Loucy (cell line): ENCODE measurements around the gene CCDC149.

Experiments
- H2AFZ ChIP-seq: fragments of 200-600 bp; sonication (generic); 2 replicates; pipeline ENCODE4 v1.6.0; 2016; ENCODE audit warnings: antibody characterized with exemption, mild to moderate bottlenecking, low read length, moderate library complexity
- H3F3A ChIP-seq: fragments of 200-600 bp; 2 replicates; pipeline ENCODE4 v1.6.0; 2016; ENCODE audit warnings: antibody characterized with exemption, low read depth, mild to moderate bottlenecking
- H3K27me3 ChIP-seq: fragments of 200-600 bp; sonication (generic); 2 replicates; pipeline ENCODE4 v1.6.1; 2014; ENCODE audit warnings: low read length, mild to moderate bottlenecking; ENCODE audit not compliant: insufficient read depth, poor library complexity, severe bottlenecking
- H3K36me3 ChIP-seq: fragments of 200-600 bp; sonication (generic); 2 replicates; pipeline ENCODE4 v1.6.1; 2016; ENCODE audit warnings: low read length; ENCODE audit not compliant: insufficient read depth
- H3K4me1 ChIP-seq: fragments of 200-600 bp; sonication (generic); 2 replicates; pipeline ENCODE4 v1.5.1; 2014; ENCODE audit warnings: low read length, mild to moderate bottlenecking; ENCODE audit not compliant: insufficient read depth, poor library complexity, severe bottlenecking
- H3K4me2 ChIP-seq: fragments of 200-600 bp; sonication (generic); 2 replicates; pipeline ENCODE4 v1.6.0; 2014; ENCODE audit warnings: antibody characterized with exemption, low read length, low read depth, mild to moderate bottlenecking; ENCODE audit not compliant: poor library complexity, severe bottlenecking
- H3K4me3 ChIP-seq: fragments of 200-600 bp; sonication (generic); 2 replicates; pipeline ENCODE4 v1.5.1; 2014; ENCODE audit warnings: low read length, mild to moderate bottlenecking, mixed read lengths; ENCODE audit not compliant: poor library complexity, severe bottlenecking
- H3K79me2 ChIP-seq: fragments of 200-600 bp; sonication (generic); 2 replicates; pipeline ENCODE4 v1.6.1; 2014; ENCODE audit warnings: low read length; ENCODE audit not compliant: insufficient read depth
- H3K9ac ChIP-seq: fragments of 200-600 bp; sonication (generic); 2 replicates; pipeline ENCODE4 v1.6.0; 2014; ENCODE audit warnings: mild to moderate bottlenecking, low read depth, low read length, moderate library complexity; ENCODE audit not compliant: poor library complexity, severe bottlenecking
- H3K9me2 ChIP-seq: fragments of 200-600 bp; sonication (generic); replicated peaks from 2 replicates; pipeline ENCODE4 v1.6.1; 2016; ENCODE audit warnings: low read depth, low read length, mixed read lengths
- H3K9me3 ChIP-seq: fragments of 200-600 bp; sonication (generic); 2 replicates; pipeline ENCODE4 v1.6.1; 2014; ENCODE audit warnings: mild to moderate bottlenecking, antibody characterized with exemption, low read length, low read depth; ENCODE audit not compliant: insufficient read depth
- H4K20me1 ChIP-seq: fragments of 200-600 bp; sonication (generic); 2 replicates; pipeline ENCODE4 v1.6.0; 2014; ENCODE audit warnings: antibody characterized with exemption, low read length, mild to moderate bottlenecking; ENCODE audit not compliant: insufficient read depth, poor library complexity, severe bottlenecking
- CTCF ChIP-seq: fragments of 200-600 bp; sonication (generic); conservative IDR thresholded peaks from 2 replicates; pipeline ENCODE4 v1.5.1; 2014; ENCODE audit warnings: mild to moderate bottlenecking, antibody characterized with exemption, low read length
- EZH2phosphoT487 ChIP-seq: fragments of 200-600 bp; IDR thresholded peaks from 2 replicates; pipeline ENCODE4 v1.6.1; 2018; ENCODE audit warnings: antibody characterized with exemption, mild to moderate bottlenecking, moderate library complexity, borderline replicate concordance

CCDC149 gene

GRCh38 chr4:24917076-24917856, 4.4 kb upstream of the CCDC149 start:
- H3K9me3 ChIP-seq = no peaks in the 10 kb centered on the region
- no peaks in the 10 kb centered on the region for H3K36me3 ChIP-seq
- no peak overlapping the region for H2AFZ ChIP-seq
- H3K4me3 ChIP-seq = no peak overlapping the region
- no peaks in the 10 kb centered on the region for H3K27me3 ChIP-seq
- no peaks in the 10 kb centered on the region for H3K4me1 ChIP-seq
- no peak for TF ChIP-seq EZH2phosphoT487
- no peak for TF ChIP-seq CTCF
- no peaks in the 10 kb centered on the region for H3K9me2 ChIP-seq
- H3K9ac ChIP-seq = no peak overlapping the region
- no peaks in the 10 kb centered on the region for H3F3A ChIP-seq
- no peak overlapping the region for H3K4me2 ChIP-seq
- no peaks in the 10 kb centered on the region for H4K20me1 ChIP-seq
- H3K79me2 ChIP-seq = no peaks in the 10 kb centered on the region

DNA sequence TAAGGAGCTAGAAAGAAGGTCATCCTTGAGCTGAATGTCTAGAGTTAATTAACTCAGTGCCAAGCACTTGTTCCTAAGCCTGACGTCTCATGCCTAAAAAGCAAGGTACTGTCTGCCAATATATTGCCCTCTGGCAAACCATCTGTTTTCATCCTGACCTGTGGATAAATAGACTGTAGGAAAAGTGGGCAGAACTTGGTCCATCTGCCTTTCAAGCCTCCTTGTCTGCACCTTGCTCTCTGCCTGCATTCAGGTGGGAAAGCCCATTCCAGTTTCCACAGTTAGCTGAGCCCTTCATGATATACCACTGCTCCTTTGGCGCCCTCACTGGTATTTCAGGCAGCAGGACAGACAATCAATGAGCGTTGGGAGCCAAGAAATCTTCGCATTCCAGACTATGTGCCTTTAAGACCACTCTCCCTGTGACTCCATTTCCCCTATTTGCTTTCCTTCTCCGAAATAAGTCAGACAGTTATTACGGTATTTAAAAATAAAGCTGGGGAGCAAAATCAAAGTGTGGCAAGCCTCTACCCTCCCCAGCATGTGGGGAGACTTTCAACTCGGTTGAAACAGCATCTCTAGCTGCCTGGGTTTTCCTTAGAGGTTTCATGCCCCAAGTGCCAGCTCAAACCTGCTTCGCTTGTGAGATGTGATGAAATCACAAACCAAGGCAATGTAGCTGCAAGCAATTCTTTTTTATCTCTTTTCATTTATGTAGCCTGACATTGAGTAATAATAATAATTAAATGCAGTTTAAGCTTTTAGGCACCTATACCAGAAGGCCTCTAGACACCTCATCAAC, 2.5 kb upstream of the CCDC149 start:
- Histone ChIP-seq H3K9ac (no peak overlapping the region), H3K9me3 (peaks cover under 1% of the 10 kb centered on the region; the same call in 1 of the 2 replicates), H3K4me2 (no peak overlapping the region)

GRCh38 chr4:24914460-24914859, 1.6 kb upstream of the CCDC149 start:
- no peaks in the 10 kb centered on the region for H4K20me1 ChIP-seq

More for the DNA sequence above, 2.5 kb upstream of the CCDC149 start:
- H3F3A ChIP-seq = no peaks in the 10 kb centered on the region
- no peaks in the 10 kb centered on the region for H3K9me2 ChIP-seq
- H3K36me3 ChIP-seq = no peaks in the 10 kb centered on the region
- H3K4me3 ChIP-seq = no peak overlapping the region
- TF ChIP-seq CTCF = no peak
- no peak for TF ChIP-seq EZH2phosphoT487
- no peak overlapping the region for H2AFZ ChIP-seq
- H3K4me1 ChIP-seq = no peaks in the 10 kb centered on the region
- H3K27me3 ChIP-seq = no peaks in the 10 kb centered on the region
- no peaks in the 10 kb centered on the region for H3K79me2 ChIP-seq
- no peaks in the 10 kb centered on the region for H4K20me1 ChIP-seq

More at GRCh38 chr4:24914460-24914859, 1.6 kb upstream of the CCDC149 start:
- TF ChIP-seq EZH2phosphoT487 = no peak
- no peak for TF ChIP-seq CTCF
- no peaks in the 10 kb centered on the region for H3K27me3 ChIP-seq
- H3K79me2 ChIP-seq = no peaks in the 10 kb centered on the region
- H3K9me3 ChIP-seq = peaks cover 4% of the 10 kb centered on the region; the same call in 1 of the 2 replicates
- H3K4me3 ChIP-seq = no peak overlapping the region
- H3F3A ChIP-seq = no peaks in the 10 kb centered on the region
- H2AFZ ChIP-seq = no peak overlapping the region
- no peak overlapping the region for H3K4me2 ChIP-seq
- H3K4me1 ChIP-seq = no peaks in the 10 kb centered on the region
- H3K9me2 ChIP-seq = no peaks in the 10 kb centered on the region
- H3K9ac ChIP-seq = no peak overlapping the region
- H3K36me3 ChIP-seq = no peaks in the 10 kb centered on the region
